Esophagus squamous epithelium (tissue), 4 donors: ENCODE data around the gene RASSF1.
A peak's percentile ranks its signal among the peaks of the same experiment; 100 is the strongest.

ENCODE experiments used
- CTCF ChIP-seq, 6 experiments: fragments of 450-650 bp in 4 of 6; fragments of 200-600 bp in 2 of 6; sonication (generic) in 2 of 6; IDR thresholded peaks; one replicate each; pipeline ENCODE4 v1.5.1; 2016 to 2019; ENCODE audit warnings: antibody characterized with exemption in 6 of 6, mild to moderate bottlenecking in 4 of 6, moderate library complexity in 4 of 6
- POLR2A ChIP-seq, 4 donors: fragments of 450-650 bp; IDR thresholded peaks; one replicate each; pipeline ENCODE4 v1.6.1; 2017; ENCODE audit warnings: antibody characterized with exemption in 4 of 4, mild to moderate bottlenecking in 4 of 4, moderate library complexity in 3 of 4

- TF ChIP-seq CTCF (IDR thresholded peaks at IDR 0.05) (peak in 3 of 6 experiments; percentile 4 to 27 (median 20)), POLR2A (IDR thresholded peaks at IDR 0.05) (no peak)
Measured at GRCh38 chr3:50297896-50298725, 42.5 kb downstream of the RASSF1 start.
